ENCODE measurements around the gene PLEKHN1.

GRCh38 chr1:932173-932510 is 34.1 kb upstream of the PLEKHN1 start:
- no peak for TF ChIP-seq CTCF (conservative IDR thresholded peaks at IDR 0.05)
- no peak for TF ChIP-seq EZH2 (IDR thresholded peaks at IDR 0.05; ENCODE audit: low read depth)
